OCI-LY1 (cell line): ENCODE measurements around the gene WWOX.

Experiments
- H2AFZ ChIP-seq: fragments of 200-600 bp; sonication (generic), shearing (Covaris generic); 2 replicates; pipeline ENCODE4 v1.6.0; 2014; ENCODE audit warnings: antibody characterized with exemption, mild to moderate bottlenecking, low read length
- H3F3A ChIP-seq: fragments of 200-600 bp; sonication (generic), shearing (Covaris generic); 2 replicates; pipeline ENCODE4 v1.6.0; 2014; ENCODE audit warnings: mild to moderate bottlenecking, antibody characterized with exemption, low read length, moderate library complexity; ENCODE audit not compliant: insufficient read depth
- H3K27ac ChIP-seq: fragments of 200-600 bp; sonication (generic); 2 replicates; pipeline ENCODE4 v1.5.1; 2014; ENCODE audit warnings: low read length, mixed run types, mild to moderate bottlenecking, low read depth; ENCODE audit not compliant: poor library complexity, severe bottlenecking
- H3K27me3 ChIP-seq: fragments of 200-600 bp; sonication (generic); 2 replicates; pipeline ENCODE4 v1.6.0; 2014; ENCODE audit warnings: antibody characterized with exemption, mild to moderate bottlenecking, low read length, moderate library complexity; ENCODE audit not compliant: insufficient read depth
- H3K36me3 ChIP-seq: fragments of 200-600 bp; sonication (generic); 2 replicates; pipeline ENCODE4 v1.6.1; 2014; ENCODE audit warnings: mild to moderate bottlenecking, antibody characterized with exemption, low read length, moderate library complexity, mixed read lengths; ENCODE audit not compliant: insufficient read depth
- H3K4me1 ChIP-seq: fragments of 200-600 bp; sonication (generic); 2 replicates; pipeline ENCODE4 v1.5.1; 2014; ENCODE audit warnings: mild to moderate bottlenecking, low read length, moderate library complexity; ENCODE audit not compliant: insufficient read depth, severe bottlenecking
- H3K4me2 ChIP-seq: fragments of 200-600 bp; sonication (generic), shearing (Covaris generic); 2 replicates; pipeline ENCODE4 v1.6.1; 2014; ENCODE audit warnings: low read length
- H3K4me3 ChIP-seq: fragments of 200-600 bp; sonication (generic); 2 replicates; pipeline ENCODE4 v1.5.1; 2014; ENCODE audit warnings: low read length, low read depth, mild to moderate bottlenecking, mixed read lengths; ENCODE audit not compliant: poor library complexity, severe bottlenecking
- H3K79me2 ChIP-seq: fragments of 200-600 bp; shearing (Covaris generic); 2 replicates; pipeline ENCODE4 v1.6.1; 2016; ENCODE audit warnings: mixed run types, low read length, mixed read lengths; ENCODE audit not compliant: insufficient read depth
- H3K9ac ChIP-seq: fragments of 200-600 bp; sonication (generic), shearing (Covaris generic); 2 replicates; pipeline ENCODE4 v1.6.1; 2014; ENCODE audit warnings: mild to moderate bottlenecking, low read length, mixed read lengths
- H3K9me2 ChIP-seq: fragments of 200-600 bp; sonication (generic), shearing (Covaris generic); 2 replicates; pipeline ENCODE4 v1.6.1; 2014; ENCODE audit warnings: low read depth, mild to moderate bottlenecking, low read length, mixed read lengths
- H3K9me3 ChIP-seq: fragments of 200-600 bp; shearing (Covaris generic); 2 replicates; pipeline ENCODE4 v1.6.1; 2014; ENCODE audit warnings: low read length, mixed read lengths
- H4K20me1 ChIP-seq: fragments of 200-600 bp; sonication (generic), shearing (Covaris generic); 2 replicates; pipeline ENCODE4 v1.6.0; 2016; ENCODE audit warnings: mild to moderate bottlenecking, low read length; ENCODE audit not compliant: insufficient read depth
- CTCF ChIP-seq: fragments of 200-600 bp; sonication (generic), shearing (Covaris generic); IDR thresholded peaks from 2 replicates; pipeline ENCODE4 v1.5.1; 2017; ENCODE audit warnings: mild to moderate bottlenecking, antibody characterized with exemption, low read length, moderate library complexity, mixed read lengths
- EZH2 ChIP-seq: fragments of 200-600 bp; sonication (generic), shearing (Covaris generic); IDR thresholded peaks from 2 replicates; pipeline ENCODE4 v1.8.0; 2017; ENCODE audit warnings: borderline replicate concordance, mixed run types, mild to moderate bottlenecking, antibody characterized with exemption, low read length, moderate library complexity, mixed read lengths

WWOX gene

GRCh38 chr16:78516006-78516736 lies 416.7 kb downstream of the WWOX start:
- Histone ChIP-seq H3K4me2 (no peak overlapping the region), H3K9me2 (no peaks in the 10 kb centered on the region), H4K20me1 (no peaks in the 10 kb centered on the region), H2AFZ (no peak overlapping the region), H3K4me1 (no peaks in the 10 kb centered on the region), H3K36me3 (no peaks in the 10 kb centered on the region), H3K27ac (no peak overlapping the region), H3K27me3 (no peaks in the 10 kb centered on the region), H3K9me3 (no peaks in the 10 kb centered on the region), H3K9ac (no peak overlapping the region), H3F3A (no peaks in the 10 kb centered on the region), H3K4me3 (no peak overlapping the region), H3K79me2 (no peaks in the 10 kb centered on the region)
- TF ChIP-seq EZH2: no peak
- TF ChIP-seq CTCF: no peak

GRCh38 chr16:78519896-78520295 lies 420.4 kb downstream of the WWOX start:
- H2AFZ ChIP-seq: no peak overlapping the region

GRCh38 chr16:78520470-78520869 lies 421.0 kb downstream of the WWOX start:
- no peaks in the 10 kb centered on the region for H3K9me2 ChIP-seq
- no peak overlapping the region for H3K27ac ChIP-seq
- no peak overlapping the region for H2AFZ ChIP-seq
- H4K20me1 ChIP-seq: no peaks in the 10 kb centered on the region
- H3K4me1 ChIP-seq: no peaks in the 10 kb centered on the region
- H3K9me3 ChIP-seq: no peaks in the 10 kb centered on the region
- H3K36me3 ChIP-seq: no peaks in the 10 kb centered on the region
- no peaks in the 10 kb centered on the region for H3K27me3 ChIP-seq
- no peaks in the 10 kb centered on the region for H3F3A ChIP-seq
- H3K9ac ChIP-seq: no peak overlapping the region
- H3K79me2 ChIP-seq: no peaks in the 10 kb centered on the region
- H3K4me2 ChIP-seq: no peak overlapping the region
- H3K4me3 ChIP-seq: no peak overlapping the region
- TF ChIP-seq EZH2 (no peak), CTCF (no peak)

More at GRCh38 chr16:78519896-78520295, 420.4 kb downstream of the WWOX start:
- Histone ChIP-seq H4K20me1 (no peaks in the 10 kb centered on the region), H3K4me3 (no peak overlapping the region), H3K36me3 (no peaks in the 10 kb centered on the region), H3F3A (no peaks in the 10 kb centered on the region), H3K79me2 (no peaks in the 10 kb centered on the region), H3K27me3 (no peaks in the 10 kb centered on the region), H3K9me3 (no peaks in the 10 kb centered on the region), H3K4me2 (no peak overlapping the region), H3K9me2 (no peaks in the 10 kb centered on the region), H3K9ac (no peak overlapping the region), H3K4me1 (no peaks in the 10 kb centered on the region), H3K27ac (no peak overlapping the region)
- no peak for TF ChIP-seq CTCF
- no peak for TF ChIP-seq EZH2
